GM19238 (cell line): Measurements from ENCODE around the gene OLIG3.

Experiments used
- DNase-seq: peaks from one replicate; pipeline ENCODE4 v3.0.0; 2011; ENCODE audit warnings: low spot score; ENCODE audit not compliant: insufficient read length

OLIG3 gene

GRCh38 chr6:137471497-137471896 is 22.7 kb downstream of the OLIG3 start:
- DNase-seq = no peak

GRCh38 chr6:137467211-137467610 is 27.0 kb downstream of the OLIG3 start:
- DNase-seq = no peak

GRCh38 chr6:137465378-137466009 is 28.7 kb downstream of the OLIG3 start:
- no peak for DNase-seq

GRCh38 chr6:137452333-137452894 is 41.8 kb downstream of the OLIG3 start:
- DNase-seq = no peak

- DNase-seq = no peak
Measured at GRCh38 chr6:137443901-137444300, 50.3 kb downstream of the OLIG3 start.
